ENCODE data around the gene SIRPG. TPM values are rescaled to one million over a fixed set of nuclear protein-coding genes. Genes with fewer than 3 reads are reported as not detected.

SIRPG gene
- polyA plus RNA-seq, 3 donors, result 0.15 to 0.52 (median 0.51) TPM

- peaks cover 61 to 66% of the 10 kb centered on the region in 2 donors for H3K4me1 ChIP-seq (ENCODE audit: control insufficient read depth in 1 of 2, insufficient read depth in 2 of 2, low read length in 2 of 2)
- peak overlapping the region in 1 of 2 donors; percentile 79 for H3K27ac ChIP-seq (ENCODE audit: low read depth in 1 of 2, low read length in 2 of 2)
- peak overlapping the region; percentile 35 for H3K4me2 ChIP-seq (replicated peaks; ENCODE audit: extremely low read depth, low read length, poor library complexity, severe bottlenecking)
- no peak overlapping the region for H3K9ac ChIP-seq (ENCODE audit: insufficient read depth, low read length, poor library complexity, severe bottlenecking)
- H3K27me3 ChIP-seq (ENCODE audit: control insufficient read depth in 2 of 2, insufficient read depth in 2 of 2, low read length in 2 of 2), result no peaks in the 10 kb centered on the region
- no peaks in the 10 kb centered on the region for H3K36me3 ChIP-seq (replicated peaks in 1 of 2; ENCODE audit: control insufficient read depth in 1 of 2, insufficient read depth in 2 of 2, low read length in 2 of 2)
- peak overlapping the region; percentile 43 for H2AFZ ChIP-seq (ENCODE audit: insufficient read depth, low read depth, low read length, poor library complexity, severe bottlenecking)
- TF ChIP-seq CTCF (IDR thresholded peaks at IDR 0.05), result no peak
- no peak for DNase-seq
- Mint-ChIP-seq H3K27ac (peak overlapping the region in 4 of 7 donors; percentile 21 to 87 (median 75)), H3K27me3 (ENCODE audit: low read depth in 3 of 3) (peaks cover 2 to 4% (median 2%) of the 10 kb centered on the region in 3 donors), H3K36me3 (no peaks in the 10 kb centered on the region), H3K4me1 (peaks cover 79% of the 10 kb centered on the region), H3K9me3 (peaks cover 0 to 2% (median 0%) of the 10 kb centered on the region in 7 donors), H3K4me3 (no peak overlapping the region)
- no peaks in the 10 kb centered on the region for H3K9me3 ChIP-seq (replicated peaks in 1 of 2; ENCODE audit: control insufficient read depth in 1 of 2, insufficient read depth in 1 of 2, low read length in 2 of 2)
- no CpG with 5 or more reads among the region's 2 CpGs for WGBS (ENCODE audit: insufficient coverage)
- intact Hi-C loops (cut with micrococcal nuclease), result no loop called here
- peak overlapping the region in 1 of 3 experiments; percentile 18 for H3K4me3 ChIP-seq (replicated peaks in 1 of 3; ENCODE audit: low read depth in 2 of 3, low read length in 3 of 3)
- no peaks in the 10 kb centered on the region for H3K79me2 ChIP-seq (ENCODE audit: insufficient read depth, low read length)
- no peaks in the 10 kb centered on the region for H4K20me1 ChIP-seq (ENCODE audit: insufficient read depth, low read length)
These were observed 30.4 kb downstream of the SIRPG start for GRCh38 chr20:1627200-1627550.

- WGBS (ENCODE audit: insufficient coverage), result 29% methylated on average over 3 of the region's 3 CpGs
- intact Hi-C loops (cut with micrococcal nuclease), result no loop called here
- Histone ChIP-seq H2AFZ (ENCODE audit: insufficient read depth, low read depth, low read length, poor library complexity, severe bottlenecking) (peak overlapping the region; percentile 43), H3K27ac (ENCODE audit: low read depth in 1 of 2, low read length in 2 of 2) (peak overlapping the region; percentile 41 to 79), H3K4me1 (ENCODE audit: control insufficient read depth in 1 of 2, insufficient read depth in 2 of 2, low read length in 2 of 2) (peaks cover 64 to 71% of the 10 kb centered on the region in 2 donors), H3K9ac (ENCODE audit: insufficient read depth, low read length, poor library complexity, severe bottlenecking) (no peak overlapping the region), H3K4me3 (replicated peaks in 1 of 3; ENCODE audit: low read depth in 2 of 3, low read length in 3 of 3) (peak overlapping the region in 1 of 3 experiments; percentile 18), H3K36me3 (replicated peaks in 1 of 2; ENCODE audit: control insufficient read depth in 1 of 2, insufficient read depth in 2 of 2, low read length in 2 of 2) (no peaks in the 10 kb centered on the region), H3K9me3 (replicated peaks in 1 of 2; ENCODE audit: control insufficient read depth in 1 of 2, insufficient read depth in 1 of 2, low read length in 2 of 2) (no peaks in the 10 kb centered on the region), H3K4me2 (replicated peaks; ENCODE audit: extremely low read depth, low read length, poor library complexity, severe bottlenecking) (peak overlapping the region; percentile 35), H3K79me2 (ENCODE audit: insufficient read depth, low read length) (peaks cover 3% of the 10 kb centered on the region), H4K20me1 (ENCODE audit: insufficient read depth, low read length) (no peaks in the 10 kb centered on the region), H3K27me3 (ENCODE audit: control insufficient read depth in 2 of 2, insufficient read depth in 2 of 2, low read length in 2 of 2) (no peaks in the 10 kb centered on the region)
- DNase-seq, result peak; percentile 30 to 71 (median 60)
- TF ChIP-seq CTCF (IDR thresholded peaks at IDR 0.05), result no peak
- H3K27me3 Mint-ChIP-seq (ENCODE audit: low read depth in 3 of 3), result peaks cover 2 to 4% (median 2%) of the 10 kb centered on the region in 3 donors
- H3K4me1 Mint-ChIP-seq, result peaks cover 79% of the 10 kb centered on the region
- peak overlapping the region; percentile 20 to 87 (median 63) for H3K27ac Mint-ChIP-seq
- H3K4me3 Mint-ChIP-seq, result peak overlapping the region in 1 of 2 donors; percentile 55
- no peaks in the 10 kb centered on the region for H3K36me3 Mint-ChIP-seq
- H3K9me3 Mint-ChIP-seq, result peaks cover 0 to 2% (median 0%) of the 10 kb centered on the region in 7 donors
These were observed 30.9 kb downstream of the SIRPG start for GRCh38 chr20:1626528-1627199.
